Fibroblast of lung (primary cell): Measurements from ENCODE around the gene ZNF516. TPM values are rescaled to one million over a fixed set of nuclear protein-coding genes. Genes with fewer than 3 reads are reported as not detected.

ENCODE experiments used
- DNase-seq, 2 donors: peaks; one replicate each; pipeline versions ENCODE4 v3.0.0 to v3.0.0-alpha.2; 2010; ENCODE audit warnings: low read depth in 2 of 2
- H2AFZ ChIP-seq: 2 replicates; pipeline ENCODE4 v1.5.1; 2012; ENCODE audit warnings: low read length, control low read depth, inconsistent platforms
- H3K27ac ChIP-seq: 2 replicates; pipeline ENCODE4 v1.5.1; 2011; ENCODE audit warnings: low read length, control low read depth; ENCODE audit not compliant: insufficient read depth
- H3K27me3 ChIP-seq: 2 replicates; pipeline ENCODE4 v1.5.1; 2011; ENCODE audit warnings: mild to moderate bottlenecking, low read length; ENCODE audit not compliant: control insufficient read depth, insufficient read depth
- H3K36me3 ChIP-seq: 2 replicates; pipeline ENCODE4 v1.5.1; 2011; ENCODE audit warnings: low read length; ENCODE audit not compliant: control insufficient read depth, insufficient read depth
- H3K4me1 ChIP-seq: 2 replicates; pipeline ENCODE4 v1.5.1; 2011; ENCODE audit warnings: low read length; ENCODE audit not compliant: control insufficient read depth, insufficient read depth; ENCODE audit errors: extremely low read depth
- H3K4me2 ChIP-seq: 2 replicates; pipeline ENCODE4 v1.5.1; 2011; ENCODE audit warnings: low read length, control low read depth; ENCODE audit not compliant: insufficient read depth; ENCODE audit errors: extremely low read depth
- H3K4me3 ChIP-seq, 4 experiments: fragments of 200-600 bp in 1 of 4; sonication (generic) in 1 of 4; replicated peaks in 1 of 4; 2 replicates each; pipeline ENCODE4 v1.5.1; 2011 to 2016; ENCODE audit warnings: low read length in 4 of 4, low read depth in 3 of 4, mild to moderate bottlenecking in 3 of 4, control low read depth in 2 of 4, inconsistent platforms in 1 of 4, mixed read lengths in 1 of 4; ENCODE audit not compliant: insufficient read depth in 1 of 4; ENCODE audit errors: control extremely low read depth in 1 of 4
- H3K79me2 ChIP-seq: 2 replicates; pipeline ENCODE4 v1.5.1; 2012; ENCODE audit warnings: mild to moderate bottlenecking, low read length, inconsistent platforms; ENCODE audit not compliant: control insufficient read depth, insufficient read depth
- H3K9ac ChIP-seq: 2 replicates; pipeline ENCODE4 v1.5.1; 2011; ENCODE audit warnings: mild to moderate bottlenecking, low read length, control low read depth; ENCODE audit not compliant: insufficient read depth
- H3K9me3 ChIP-seq: 2 replicates; pipeline ENCODE4 v1.5.1; 2012; ENCODE audit warnings: low read depth, low read length; ENCODE audit not compliant: control insufficient read depth, insufficient read depth
- H4K20me1 ChIP-seq: 2 replicates; pipeline ENCODE4 v1.5.1; 2011; ENCODE audit warnings: low read length; ENCODE audit not compliant: control insufficient read depth, insufficient read depth; ENCODE audit errors: extremely low read depth
- CTCF ChIP-seq, 2 donors: IDR thresholded peaks in 1 of 2; conservative IDR thresholded peaks in 1 of 2; 1 replicate in 1 of 2; 2 replicates in 1 of 2; pipeline ENCODE4 v1.5.1; 2011 to 2012; ENCODE audit warnings: low read length in 2 of 2, control low read depth in 1 of 2, inconsistent platforms in 1 of 2, low read depth in 1 of 2, mild to moderate bottlenecking in 1 of 2
- EZH2 ChIP-seq: IDR thresholded peaks from 2 replicates; pipeline ENCODE4 v1.5.1; 2012; ENCODE audit warnings: low read length, control low read depth, mild to moderate bottlenecking; ENCODE audit errors: missing control alignments
- polyA plus RNA-seq, 2 donors: library from polyadenylated mRNA; depleted of rRNA in 1 of 2; stranded (reverse) in 1 of 2; unstranded in 1 of 2; fragments of >200 nt; gene quantifications; 2 replicates each; pipeline ENCODE4 v1.2.1, GENCODE V29; 2011 to 2012; ENCODE audit warnings: missing spikeins in 1 of 2
- total RNA-seq: library from RNA; depleted of rRNA; stranded (reverse); fragments of >200 nt; gene quantifications from 2 replicates; pipeline ENCODE4 v1.2.1, GENCODE V29; 2014

The ZNF516 gene
- total and polyA plus RNA-seq, 2 donors (not counting 1 experiment from before 2014, with no cell fraction given) = 7.9 to 32.7 TPM

- TF ChIP-seq CTCF (conservative IDR thresholded peaks at IDR 0.05 in 1 of 2, IDR thresholded peaks at IDR 0.05 in 1 of 2; ENCODE audit: low read depth in 1 of 2, low read length in 2 of 2) (no peak), EZH2 (no peak)
- no peaks in the 10 kb centered on the region for H3K9me3 ChIP-seq
- H3K36me3 ChIP-seq = peaks cover 1% of the 10 kb centered on the region
- peaks cover 72% of the 10 kb centered on the region for H3K79me2 ChIP-seq
- no peak overlapping the region for H3K9ac ChIP-seq
- no peaks in the 10 kb centered on the region for H3K27me3 ChIP-seq
- no peak overlapping the region for H3K27ac ChIP-seq
- no peaks in the 10 kb centered on the region for H4K20me1 ChIP-seq
- H3K4me1 ChIP-seq = peaks cover 8% of the 10 kb centered on the region
- H3K4me3 ChIP-seq = no peak overlapping the region
- no peak overlapping the region for H2AFZ ChIP-seq
- peak in 1 of 2 donors; percentile 27 for DNase-seq
- peak overlapping the region; percentile 80 for H3K4me2 ChIP-seq
These were observed 27.5 kb downstream of the ZNF516 start for GRCh38 chr18:76467371-76468190.

- H3K27me3 ChIP-seq = no peaks in the 10 kb centered on the region
- no peak overlapping the region for H3K4me3 ChIP-seq
- H3K4me2 ChIP-seq = no peak overlapping the region
- peaks cover 8% of the 10 kb centered on the region for H3K4me1 ChIP-seq
- TF ChIP-seq CTCF (conservative IDR thresholded peaks at IDR 0.05 in 1 of 2, IDR thresholded peaks at IDR 0.05 in 1 of 2; ENCODE audit: low read depth in 1 of 2, low read length in 2 of 2) (no peak), EZH2 (no peak)
- no peak overlapping the region for H2AFZ ChIP-seq
- H3K27ac ChIP-seq = no peak overlapping the region
- no peak overlapping the region for H3K9ac ChIP-seq
- H4K20me1 ChIP-seq = no peaks in the 10 kb centered on the region
- no peak for DNase-seq
- H3K79me2 ChIP-seq = peaks cover 70% of the 10 kb centered on the region
- peaks cover 1% of the 10 kb centered on the region for H3K36me3 ChIP-seq
- H3K9me3 ChIP-seq = no peaks in the 10 kb centered on the region
These were observed 28.5 kb downstream of the ZNF516 start for GRCh38 chr18:76466410-76466991.

- no peaks in the 10 kb centered on the region for H3K9me3 ChIP-seq
- DNase-seq = no peak
- H4K20me1 ChIP-seq = no peaks in the 10 kb centered on the region
- H3K79me2 ChIP-seq = peaks cover 67% of the 10 kb centered on the region
- no peak overlapping the region for H3K4me3 ChIP-seq
- H3K4me2 ChIP-seq = no peak overlapping the region
- H3K4me1 ChIP-seq = peaks cover 8% of the 10 kb centered on the region
- no peak overlapping the region for H3K9ac ChIP-seq
- no peak overlapping the region for H3K27ac ChIP-seq
- H3K27me3 ChIP-seq = no peaks in the 10 kb centered on the region
- peaks cover 1% of the 10 kb centered on the region for H3K36me3 ChIP-seq
- no peak overlapping the region for H2AFZ ChIP-seq
- TF ChIP-seq CTCF (conservative IDR thresholded peaks at IDR 0.05 in 1 of 2, IDR thresholded peaks at IDR 0.05 in 1 of 2; ENCODE audit: low read depth in 1 of 2, low read length in 2 of 2) (no peak), EZH2 (no peak)
These were observed 29.2 kb downstream of the ZNF516 start for GRCh38 chr18:76465630-76466409.
